Activated CD8-positive, alpha-beta T cell treated with anti-CD3 and anti-CD28 coated beads for 36 hours (primary cell): ENCODE results near the gene HAVCR1. TPM values are rescaled to one million over a fixed set of nuclear protein-coding genes. Genes with fewer than 3 reads are reported as not detected.
"Not testable (repeated sequence)": the region's sequence is repeated elsewhere in the genome, so short reads cannot be mapped to it uniquely, and the experiment has no call there.

Experiments used
- ATAC-seq: fragments of 200-7000 bp; cut with Tn5 transposase; one replicate; pipeline ENCODE4 v1.10.0; 2021; ENCODE audit warnings: mild to moderate bottlenecking, moderate library complexity
- CTCF ChIA-PET: fragments of 350-600 bp; sonication (Branson Sonifier 250); formaldehyde crosslinking; loops from one replicate; lab custom pipeline; 2021; ENCODE audit warnings: antibody characterized with exemption; lab: Charles Lee
- POLR2A ChIA-PET: fragments of 350-600 bp; sonication (Branson Sonifier 250); formaldehyde crosslinking; loops from one replicate; lab custom pipeline; 2021; ENCODE audit warnings: antibody characterized with exemption; lab: Charles Lee
- DNase-seq: peaks from one replicate; pipeline ENCODE4 v3.0.0-alpha.2; 2020
- H3K27ac Mint-ChIP-seq: one replicate; pipeline ENCODE4 v1.8.0; 2021; ENCODE audit warnings: mild to moderate bottlenecking, mixed read lengths
- H3K27me3 Mint-ChIP-seq: one replicate; pipeline ENCODE4 v1.8.0; 2021; ENCODE audit warnings: mixed read lengths
- H3K36me3 Mint-ChIP-seq: one replicate; pipeline ENCODE4 v1.8.0; 2021; ENCODE audit warnings: low read depth, mixed read lengths
- H3K4me1 Mint-ChIP-seq: one replicate; pipeline ENCODE4 v1.8.0; 2021; ENCODE audit warnings: low read depth, mixed read lengths
- H3K4me3 Mint-ChIP-seq: one replicate; pipeline ENCODE4 v1.8.0; 2021; ENCODE audit warnings: mild to moderate bottlenecking, moderate library complexity, mixed read lengths
- H3K9me3 Mint-ChIP-seq: one replicate; pipeline ENCODE4 v1.8.0; 2021; ENCODE audit warnings: mixed read lengths
- intact Hi-C: fragments of 100-400 bp; cut with micrococcal nuclease; formaldehyde crosslinking; loops from one replicate; pipeline ENCODE4 v1.10.0; 2022
- total RNA-seq, 2 experiments: library from RNA; stranded (reverse); gene quantifications; one replicate each; pipeline ENCODE4 v1.2.3, GENCODE V29; 2021
- TF ChIP-seq, protein P1 (sequence below): fragments of 200-600 bp; IDR thresholded peaks from one replicate; pipeline ENCODE4 v1.8.0; 2022; ENCODE audit warnings: antibody characterized with exemption, mild to moderate bottlenecking

The HAVCR1 gene
- total RNA-seq, 2 experiments from 2014 or later, result 0.54 TPM; not detected in 1

GRCh38 chr5:157030692-157031091 lies 28.2 kb downstream of the HAVCR1 start:
- peaks cover 2% of the 10 kb centered on the region for H3K9me3 Mint-ChIP-seq
- TF ChIP-seq, protein P1, sequence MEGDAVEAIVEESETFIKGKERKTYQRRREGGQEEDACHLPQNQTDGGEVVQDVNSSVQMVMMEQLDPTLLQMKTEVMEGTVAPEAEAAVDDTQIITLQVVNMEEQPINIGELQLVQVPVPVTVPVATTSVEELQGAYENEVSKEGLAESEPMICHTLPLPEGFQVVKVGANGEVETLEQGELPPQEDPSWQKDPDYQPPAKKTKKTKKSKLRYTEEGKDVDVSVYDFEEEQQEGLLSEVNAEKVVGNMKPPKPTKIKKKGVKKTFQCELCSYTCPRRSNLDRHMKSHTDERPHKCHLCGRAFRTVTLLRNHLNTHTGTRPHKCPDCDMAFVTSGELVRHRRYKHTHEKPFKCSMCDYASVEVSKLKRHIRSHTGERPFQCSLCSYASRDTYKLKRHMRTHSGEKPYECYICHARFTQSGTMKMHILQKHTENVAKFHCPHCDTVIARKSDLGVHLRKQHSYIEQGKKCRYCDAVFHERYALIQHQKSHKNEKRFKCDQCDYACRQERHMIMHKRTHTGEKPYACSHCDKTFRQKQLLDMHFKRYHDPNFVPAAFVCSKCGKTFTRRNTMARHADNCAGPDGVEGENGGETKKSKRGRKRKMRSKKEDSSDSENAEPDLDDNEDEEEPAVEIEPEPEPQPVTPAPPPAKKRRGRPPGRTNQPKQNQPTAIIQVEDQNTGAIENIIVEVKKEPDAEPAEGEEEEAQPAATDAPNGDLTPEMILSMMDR, result no peak
- H3K27ac Mint-ChIP-seq, result peak overlapping the region; percentile 60
- H3K36me3 Mint-ChIP-seq, result peaks cover 2% of the 10 kb centered on the region
- ChIA-PET POLR2A (interaction anchor here (1.0 kb wide), 1 partner anchor 105 kb away, joined by 3 read pairs; no protein-coding TSS in a partner anchor), CTCF (interaction anchor here (1.8 kb wide), 1 partner anchor 8 kb away, joined by 5 read pairs; no protein-coding TSS in a partner anchor)
- intact Hi-C loops, result no loop called here
- peaks cover 53% of the 10 kb centered on the region for H3K4me1 Mint-ChIP-seq
- no peak for DNase-seq
- no peak overlapping the region for H3K4me3 Mint-ChIP-seq
- no peaks in the 10 kb centered on the region for H3K27me3 Mint-ChIP-seq
- ATAC-seq, result peak; percentile 74

DNA sequence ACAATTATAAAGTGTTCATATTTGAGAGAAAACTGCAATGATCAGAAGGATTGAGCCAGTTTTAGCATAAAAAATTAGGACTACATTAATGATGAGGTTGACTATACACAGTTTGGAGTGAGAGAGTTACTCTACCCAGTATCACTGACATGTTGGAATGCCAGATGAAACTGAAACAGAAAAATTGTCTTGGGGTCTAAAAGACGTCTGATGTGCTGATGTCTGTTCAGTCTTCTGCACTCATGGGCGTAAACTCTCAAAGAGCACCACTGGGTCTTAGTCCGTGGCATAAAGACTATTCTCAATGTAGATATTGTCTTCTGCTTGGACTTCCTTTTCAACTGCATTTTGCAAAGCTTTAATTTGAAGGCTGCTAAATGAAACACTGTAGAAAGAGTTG lies 29.5 kb downstream of the HAVCR1 start:
- Mint-ChIP-seq H3K9me3 (peaks cover 2% of the 10 kb centered on the region), H3K27me3 (no peaks in the 10 kb centered on the region), H3K4me1 (peaks cover 65% of the 10 kb centered on the region), H3K27ac (peak overlapping the region; percentile 25), H3K36me3 (peaks cover 4% of the 10 kb centered on the region), H3K4me3 (no peak overlapping the region)
- ATAC-seq (no peak), DNase-seq (no peak)
- intact Hi-C loops, result loop anchor here (5.0 kb wide), 2 partner anchors 43 to 78 kb away; partner anchors contain the start of gene HAVCR2
- TF ChIP-seq, protein P1, result no peak
- CTCF ChIA-PET, result interaction anchor here (1.8 kb wide), 1 partner anchor 9 kb away, joined by 5 read pairs; no protein-coding TSS in a partner anchor
- POLR2A ChIA-PET, result interaction anchor here (0.9 to 1.3 kb wide), 2 partner anchors 9 to 75 kb away, joined by 3 read pairs; no protein-coding TSS in a partner anchor

GRCh38 chr5:157027663-157028062 lies 31.3 kb downstream of the HAVCR1 start:
- POLR2A ChIA-PET, H3K4me3 Mint-ChIP-seq, H3K36me3 Mint-ChIP-seq, H3K27me3 Mint-ChIP-seq, H3K9me3 Mint-ChIP-seq: not testable (repeated sequence)
- CTCF ChIA-PET, result interaction anchor here (0.8 to 3.8 kb wide), 7 partner anchors 10 to 118 kb away, joined by 3 to 27 read pairs (median 4); no protein-coding TSS in a partner anchor
- Mint-ChIP-seq H3K4me1 (peaks cover 74% of the 10 kb centered on the region), H3K27ac (peak overlapping the region; percentile 49)
- intact Hi-C loops, result loop anchor here (5.0 kb wide), 2 partner anchors 45 to 80 kb away; partner anchors contain the start of gene HAVCR2
- DNase-seq, result peak; percentile 22
- ATAC-seq, result peak; percentile 10

- no peak for ATAC-seq
- peak; percentile 18 for DNase-seq
- peaks cover 2% of the 10 kb centered on the region for H3K9me3 Mint-ChIP-seq
- H3K27me3 Mint-ChIP-seq, result no peaks in the 10 kb centered on the region
- peaks cover 80% of the 10 kb centered on the region for H3K4me1 Mint-ChIP-seq
- H3K27ac Mint-ChIP-seq, result peak overlapping the region; percentile 49
- H3K4me3 Mint-ChIP-seq, result no peak overlapping the region
- TF ChIP-seq, protein P1, result peak; percentile 85
- ChIA-PET POLR2A (no interaction called here), CTCF (interaction anchor here (0.8 to 3.8 kb wide), 13 partner anchors 9 to 117 kb away, joined by 3 to 27 read pairs (median 4); no protein-coding TSS in a partner anchor)
- intact Hi-C loops, result loop anchor here (5.0 kb wide), 2 partner anchors 45 to 80 kb away; partner anchors contain the start of gene HAVCR2
- H3K36me3 Mint-ChIP-seq, result peaks cover 9% of the 10 kb centered on the region
Observed at GRCh38 chr5:157026789-157027424, 32.0 kb downstream of the HAVCR1 start.

- peaks cover 78% of the 10 kb centered on the region for H3K4me1 Mint-ChIP-seq
Observed at GRCh38 chr5:157025093-157025698, 33.7 kb downstream of the HAVCR1 start.

More at GRCh38 chr5:157025093-157025698, 33.7 kb downstream of the HAVCR1 start:
- DNase-seq, result peak; percentile 96
- Mint-ChIP-seq H3K27me3 (no peaks in the 10 kb centered on the region), H3K4me3 (peak overlapping the region; percentile 5), H3K9me3 (peaks cover 2% of the 10 kb centered on the region), H3K27ac (peak overlapping the region; percentile 91), H3K36me3 (peaks cover 8% of the 10 kb centered on the region)
- ChIA-PET POLR2A (interaction anchor here (0.9 to 1.5 kb wide), 9 partner anchors 20 to 117 kb away, joined by 3 to 6 read pairs (median 5); partner anchors contain the start of genes HAVCR2 and MED7), CTCF (interaction anchor here (0.9 to 3.8 kb wide), 16 partner anchors 8 to 117 kb away, joined by 3 to 27 read pairs (median 4); no protein-coding TSS in a partner anchor)
- intact Hi-C loops, result loop anchor here (2.0 to 5.0 kb wide), 3 partner anchors 47 to 104 kb away; partner anchors contain the start of gene HAVCR2
- peak; percentile 93 for ATAC-seq
- TF ChIP-seq, protein P1, result no peak
